Muscle of back (tissue), 13 donors: ENCODE results near the gene INSL3. TPM values are rescaled to one million over a fixed set of nuclear protein-coding genes. Genes with fewer than 3 reads are reported as not detected.

ENCODE experiments used
- DNase-seq, 3 donors: peaks; one replicate each; pipeline versions ENCODE4 v3.0.0 to v3.0.0-alpha.2; 2013
- long read RNA-seq, 9 donors: transcript quantifications; one replicate each; lab custom pipeline, GENCODE V29; 2026
- polyA plus RNA-seq, 10 donors: library from polyadenylated mRNA; unstranded; fragments of 120-200 nt; gene quantifications; one replicate each; pipeline ENCODE4 v1.2.1, GENCODE V29; 2013; ENCODE audit not compliant: insufficient read length in 10 of 10

The INSL3 gene, protein sequence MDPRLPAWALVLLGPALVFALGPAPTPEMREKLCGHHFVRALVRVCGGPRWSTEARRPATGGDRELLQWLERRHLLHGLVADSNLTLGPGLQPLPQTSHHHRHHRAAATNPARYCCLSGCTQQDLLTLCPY
- under 1 TPM in 2 of 10 donors, not detected in 8; 0.16 to 0.24 TPM for polyA plus RNA-seq
- long read RNA-seq, donor 1 = 0 reads
- long read RNA-seq, donor 2 = 0 reads
- long read RNA-seq, donor 3 = 0 reads
- long read RNA-seq, donor 4 = 0 reads
- long read RNA-seq, donor 5 = 0 reads
- long read RNA-seq, donor 6 = 0 reads
- long read RNA-seq, donor 7 = 0 reads
- long read RNA-seq, donor 8 = 0 reads
- long read RNA-seq, donor 9 = 0 reads

GRCh38 chr19:17821190-17821589, at the start of gene INSL3:
Gene INSL3 (minus strand): TSS chr19:17821519. CDS start chr19:17821506, 13 bp downstream.
- no peak for DNase-seq

- no peak for DNase-seq
Measured at GRCh38 chr19:17869114-17869608, 47.8 kb upstream of the INSL3 start.

- DNase-seq = no peak
Measured at GRCh38 chr19:17868669-17869068, 47.4 kb upstream of the INSL3 start.

DNA sequence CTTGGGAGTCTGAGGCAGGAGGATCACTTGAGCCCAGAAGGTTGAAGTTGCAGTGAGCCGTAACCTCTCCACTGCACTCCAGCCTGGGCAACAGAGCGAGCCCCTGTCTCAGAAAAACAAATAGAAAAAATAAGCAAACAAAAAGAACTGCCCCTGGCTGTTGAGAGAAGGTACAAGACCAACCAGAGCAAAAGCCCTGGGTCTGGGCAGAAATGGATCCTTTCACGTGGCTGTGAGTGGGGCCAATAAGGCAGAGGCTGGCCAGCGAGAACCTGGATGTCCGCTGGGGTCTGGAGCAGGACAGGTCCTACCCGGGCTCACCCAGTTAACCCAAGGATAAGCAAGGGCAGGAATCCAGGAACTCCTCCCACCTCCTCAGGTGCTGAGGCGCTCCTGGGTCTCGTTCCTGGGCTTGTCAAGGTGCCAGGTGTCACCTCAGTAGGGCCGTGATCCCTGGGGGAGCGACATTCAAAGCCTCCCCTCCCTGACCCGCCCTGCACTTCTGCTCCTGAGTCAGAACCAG, 45.7 kb upstream of the INSL3 start:
- DNase-seq = no peak

GRCh38 chr19:17866312-17866963, 45.1 kb upstream of the INSL3 start:
- no peak for DNase-seq

GRCh38 chr19:17865364-17866311, 44.3 kb upstream of the INSL3 start:
- DNase-seq = no peak

- DNase-seq = no peak
Measured at GRCh38 chr19:17863520-17864182, 42.3 kb upstream of the INSL3 start.

GRCh38 chr19:17862711-17863519, 41.6 kb upstream of the INSL3 start:
- DNase-seq = no peak

DNA sequence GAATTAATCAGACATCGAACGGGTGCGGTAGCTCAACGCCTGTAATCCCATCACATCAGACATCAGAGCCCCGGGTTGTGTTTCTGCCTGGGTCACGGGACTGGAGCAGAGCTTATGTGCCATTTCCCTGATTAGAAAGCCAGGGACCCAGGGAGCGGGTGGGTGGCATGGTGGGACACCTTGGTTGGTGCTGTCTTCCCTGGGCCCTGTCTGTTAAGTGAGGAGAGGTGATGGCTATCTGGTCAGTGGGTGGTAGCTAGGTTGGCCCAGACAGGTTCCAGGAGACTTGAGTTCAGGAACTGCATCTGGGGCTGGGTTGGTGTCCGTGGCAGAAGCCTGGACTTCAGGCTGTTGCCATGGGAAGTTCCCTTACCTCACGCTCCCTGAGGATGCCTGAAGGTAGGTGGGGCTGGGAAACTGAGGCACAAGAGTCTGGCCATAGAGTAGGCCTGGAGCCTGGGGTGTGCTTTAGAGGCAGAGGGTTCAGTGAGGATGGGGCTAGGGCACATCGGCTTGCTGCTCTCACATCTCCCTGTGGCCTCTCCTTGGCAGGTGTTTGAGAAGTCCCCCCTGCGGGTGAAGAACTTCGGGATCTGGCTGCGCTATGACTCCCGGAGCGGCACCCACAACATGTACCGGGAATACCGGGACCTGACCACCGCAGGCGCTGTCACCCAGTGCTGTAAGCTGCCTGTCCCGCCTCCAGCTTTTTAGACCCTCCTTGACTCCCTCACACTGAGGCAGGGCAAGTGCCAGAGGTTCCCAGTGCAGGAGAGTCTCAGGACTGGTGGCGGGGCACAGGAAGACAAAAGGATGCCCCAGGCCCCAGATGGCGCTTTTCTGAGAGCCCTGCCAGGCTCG, 40.5 kb upstream of the INSL3 start:
- DNase-seq = no peak

- DNase-seq = no peak
Measured at GRCh38 chr19:17860993-17861360, 39.7 kb upstream of the INSL3 start.

DNA sequence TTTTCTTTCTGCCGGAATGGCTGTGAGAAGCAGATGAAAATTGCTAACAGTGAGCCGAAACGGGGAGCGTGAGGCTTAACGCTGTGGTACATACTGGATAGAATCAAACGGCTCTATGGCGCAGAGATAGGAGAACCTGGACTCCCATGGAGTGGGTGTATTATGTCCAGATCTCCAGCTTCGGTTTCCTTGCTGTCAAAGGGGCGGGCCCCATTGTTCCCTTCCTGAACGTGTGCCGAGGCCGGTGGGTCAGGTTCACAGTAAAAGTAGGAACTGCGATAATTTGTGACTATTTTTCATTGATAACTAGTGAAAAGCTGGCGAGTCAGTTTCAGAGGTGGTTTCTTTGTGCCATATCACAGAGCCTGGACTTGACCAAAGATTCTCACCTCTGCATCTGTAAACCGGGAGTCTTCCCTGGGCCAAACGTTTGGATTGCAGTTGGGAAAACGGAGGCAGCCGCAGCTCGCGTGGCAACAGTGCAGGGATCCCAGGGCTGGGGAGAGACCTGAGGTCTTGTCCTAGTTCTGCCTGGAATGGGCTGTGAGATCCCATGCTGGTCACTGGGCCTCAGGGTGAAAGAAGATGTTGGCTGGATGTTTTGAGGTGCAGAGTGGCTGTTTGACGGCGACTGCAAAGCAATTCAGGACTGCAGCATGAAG, 39.1 kb upstream of the INSL3 start:
- DNase-seq = no peak

DNA sequence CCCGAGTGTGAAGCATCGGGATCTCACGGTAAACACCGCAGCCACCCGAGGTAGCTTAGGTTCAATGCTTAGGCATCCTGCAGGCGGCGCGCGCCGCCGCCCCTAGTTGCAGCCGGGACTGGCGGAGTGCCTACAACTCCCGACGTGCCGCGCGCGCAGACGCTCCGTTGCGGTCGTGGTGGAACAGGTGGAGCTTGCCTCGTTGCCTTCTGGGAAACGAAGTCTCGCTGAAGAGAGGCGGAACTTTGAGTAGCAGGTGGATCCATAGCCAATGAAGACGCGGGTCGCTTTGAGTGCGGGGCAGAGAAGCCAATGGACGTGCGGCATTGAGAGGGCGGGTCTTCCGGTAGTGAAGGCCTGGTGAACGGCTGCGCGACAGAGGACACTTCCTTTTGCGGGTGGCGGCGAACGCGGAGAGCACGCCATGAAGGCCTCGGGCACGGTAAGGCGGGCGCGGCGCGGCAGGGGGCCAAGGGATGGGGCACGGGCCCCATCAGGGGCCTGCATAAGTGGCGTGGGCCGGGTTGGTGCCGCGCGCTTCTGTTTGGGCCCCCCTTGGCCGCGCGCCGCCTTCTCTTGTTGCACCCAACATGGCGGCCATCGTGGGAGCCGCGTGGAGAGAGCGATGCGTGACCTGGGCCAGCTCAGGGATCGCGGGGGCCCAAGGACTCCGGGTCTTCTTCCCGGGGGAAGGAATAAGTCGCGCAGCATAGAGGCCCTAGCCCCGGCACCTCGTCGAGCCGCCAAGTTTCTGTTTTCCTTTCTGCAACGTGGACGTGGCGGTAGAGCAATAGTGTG, 38.4 kb upstream of the INSL3 start, which contains the start of gene RPL18A:
Gene RPL18A (plus strand): TSS at position 378 of the 798 bp plus-strand sequence. CDS start 47 bp downstream, at position 425.
- DNase-seq = peak; percentile 99 to 100 (median 100)

DNA sequence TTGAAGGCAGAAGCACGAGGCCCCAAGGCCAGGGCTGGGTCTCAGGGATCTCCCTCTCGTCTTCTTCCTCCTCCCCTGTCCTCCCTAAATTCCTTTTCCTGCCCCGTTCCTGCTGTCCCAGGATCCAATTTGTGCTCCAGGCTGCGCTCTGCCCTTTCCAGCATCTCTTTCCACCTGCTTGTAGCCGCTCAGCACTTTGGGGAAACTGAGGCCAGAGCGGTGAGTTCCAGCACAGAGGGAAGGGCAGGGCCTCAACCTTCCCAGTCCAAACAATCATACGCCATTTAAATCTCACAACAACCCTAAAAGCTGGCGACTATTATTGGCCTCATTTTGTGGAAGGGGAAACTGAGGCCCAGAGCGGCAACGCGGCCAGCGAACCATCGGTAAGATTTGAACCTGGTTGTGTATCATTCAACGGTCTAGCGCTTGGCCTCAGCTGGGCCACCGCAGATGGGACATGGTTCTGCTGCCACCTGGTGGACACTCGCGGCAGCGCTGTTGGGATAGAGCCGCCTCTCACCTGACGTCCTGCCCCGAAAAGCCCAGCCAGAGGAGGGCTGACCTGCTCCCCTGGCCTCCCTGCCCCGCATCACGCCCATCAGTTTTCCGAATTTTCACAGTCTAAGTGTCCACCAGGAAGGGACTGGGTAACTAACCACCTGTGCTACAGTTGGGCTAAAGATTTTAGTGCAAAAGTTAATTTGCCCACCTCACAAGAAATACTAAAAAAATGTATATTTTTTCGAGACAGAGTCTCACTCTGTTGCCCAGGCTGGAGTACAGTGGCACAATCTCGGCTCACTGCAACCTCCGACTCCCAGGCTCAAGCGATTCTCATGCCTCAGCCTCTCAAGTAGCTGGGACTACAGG, 34.2 kb upstream of the INSL3 start:
- peak; percentile 47 to 88 (median 84) for DNase-seq

- DNase-seq = no peak
Measured at GRCh38 chr19:17854061-17854460, 32.7 kb upstream of the INSL3 start.

- no peak for DNase-seq
Measured at GRCh38 chr19:17848595-17849292, 27.4 kb upstream of the INSL3 start.
